SK-N-SH treated with all-trans-retinoic acid at 6 μM for 48 hours (cell line): ENCODE measurements around the gene DHX16.
"Not testable (repeated sequence)": the region's sequence is repeated elsewhere in the genome, so short reads cannot be mapped to it uniquely, and the experiment has no call there.

Source experiments
- ATAC-seq: fragments of 200-7000 bp; cut with Tn5 transposase; 3 replicates; pipeline ENCODE4 v1.9.1; 2020; ENCODE audit warnings: mild to moderate bottlenecking, moderate library complexity
- ARNTL ChIP-seq: fragments of 450-650 bp; formaldehyde crosslinking; IDR thresholded peaks from 2 replicates; pipeline ENCODE4 v1.5.0; 2020; ENCODE audit warnings: low read depth, mild to moderate bottlenecking, moderate library complexity, borderline replicate concordance
- BACH2 ChIP-seq: fragments of 250-450 bp; sonication (Bioruptor Pico); IDR thresholded peaks from 2 replicates; pipeline ENCODE4 v1.9.0; 2021; ENCODE audit warnings: mild to moderate bottlenecking, borderline replicate concordance
- CSDC2 ChIP-seq: fragments of 250-450 bp; sonication (Bioruptor Pico); IDR thresholded peaks from 2 replicates; pipeline ENCODE4 v1.5.0; 2020; ENCODE audit warnings: mild to moderate bottlenecking, moderate library complexity
- CSRNP3 ChIP-seq: fragments of 250-450 bp; sonication (Bioruptor Pico); IDR thresholded peaks from 2 replicates; pipeline ENCODE4 v1.5.1; 2021; ENCODE audit warnings: mild to moderate bottlenecking, moderate library complexity
- ISL1 ChIP-seq: fragments of 250-450 bp; sonication (Bioruptor Pico); IDR thresholded peaks from 2 replicates; pipeline ENCODE4 v2.1.2; 2022; ENCODE audit warnings: mild to moderate bottlenecking, moderate library complexity
- OSR1 ChIP-seq: fragments of 250-450 bp; sonication (Bioruptor Pico); IDR thresholded peaks from 2 replicates; pipeline ENCODE4 v1.8.0; 2022; ENCODE audit warnings: moderate library complexity, mild to moderate bottlenecking, inconsistent platforms
- PATZ1 ChIP-seq: fragments of 250-450 bp; sonication (Bioruptor Pico); IDR thresholded peaks from 2 replicates; pipeline ENCODE4 v1.8.0; 2020; ENCODE audit warnings: mild to moderate bottlenecking, moderate library complexity, borderline replicate concordance
- POU6F1 ChIP-seq: fragments of 250-450 bp; sonication (Bioruptor Pico); IDR thresholded peaks from 2 replicates; pipeline ENCODE4 v1.8.0; 2021; ENCODE audit warnings: low read depth, mild to moderate bottlenecking, moderate library complexity, borderline replicate concordance
- PPARA ChIP-seq: fragments of 250-450 bp; sonication (Bioruptor Pico); IDR thresholded peaks from 2 replicates; pipeline ENCODE4 v1.5.0; 2020; ENCODE audit warnings: mild to moderate bottlenecking, borderline replicate concordance
- SNAI2 ChIP-seq: fragments of 250-450 bp; sonication (Bioruptor Pico); IDR thresholded peaks from 2 replicates; pipeline ENCODE4 v1.5.0; 2020; ENCODE audit warnings: mild to moderate bottlenecking, moderate library complexity
- TOX ChIP-seq: fragments of 250-450 bp; sonication (Bioruptor Pico); IDR thresholded peaks from 2 replicates; pipeline ENCODE4 v1.8.0; 2021; ENCODE audit warnings: mild to moderate bottlenecking, moderate library complexity, borderline replicate concordance
- ZC3H10 ChIP-seq: fragments of 250-450 bp; sonication (Bioruptor Pico); IDR thresholded peaks from 2 replicates; pipeline ENCODE4 v1.5.1; 2021; ENCODE audit warnings: mild to moderate bottlenecking, moderate library complexity
- ZFP30 ChIP-seq: fragments of 450-650 bp; formaldehyde crosslinking; IDR thresholded peaks from 2 replicates; pipeline ENCODE4 v1.5.0; 2022; ENCODE audit warnings: mild to moderate bottlenecking, moderate library complexity
- ZNF565 ChIP-seq: fragments of 450-650 bp; formaldehyde crosslinking; conservative IDR thresholded peaks from 2 replicates; pipeline ENCODE4 v1.5.0; 2020; ENCODE audit warnings: low read depth, mild to moderate bottlenecking, moderate library complexity
- ZNF70 ChIP-seq: fragments of 450-650 bp; formaldehyde crosslinking; IDR thresholded peaks from 2 replicates; pipeline ENCODE4 v1.5.0; 2020; ENCODE audit warnings: mild to moderate bottlenecking, moderate library complexity
- TF ChIP-seq, protein P1 (sequence below): fragments of 250-450 bp; sonication (Bioruptor Pico); IDR thresholded peaks from 2 replicates; pipeline ENCODE4 v1.5.0; 2020; ENCODE audit warnings: mild to moderate bottlenecking, moderate library complexity
- TF ChIP-seq, protein P2 (sequence below): fragments of 250-450 bp; sonication (Bioruptor Pico); IDR thresholded peaks from 2 replicates; pipeline ENCODE4 v1.5.1; 2020; ENCODE audit warnings: low read depth, mild to moderate bottlenecking, moderate library complexity

DHX16 gene

GRCh38 chr6:30670760-30671527 lies 1.9 kb downstream of the DHX16 start:
- 0 out of 3 replicates have a peak, but pooled peaks have one; percentile 17 for ATAC-seq
- TF ChIP-seq CSDC2 (CRISPR knock-in tag) (no peak), PATZ1 (CRISPR knock-in tag) (no peak), ZNF70 (CRISPR knock-in tag) (no peak), TOX (CRISPR knock-in tag) (no peak), ZNF565 (CRISPR knock-in tag) (no peak), OSR1 (CRISPR knock-in tag) (no peak), SNAI2 (CRISPR knock-in tag) (no peak), POU6F1 (CRISPR knock-in tag) (no peak), PPARA (no peak), ZC3H10 (CRISPR knock-in tag) (no peak), ZFP30 (CRISPR knock-in tag) (no peak), ISL1 (CRISPR knock-in tag) (no peak), ARNTL (CRISPR knock-in tag) (no peak)
- TF ChIP-seq, protein P1, sequence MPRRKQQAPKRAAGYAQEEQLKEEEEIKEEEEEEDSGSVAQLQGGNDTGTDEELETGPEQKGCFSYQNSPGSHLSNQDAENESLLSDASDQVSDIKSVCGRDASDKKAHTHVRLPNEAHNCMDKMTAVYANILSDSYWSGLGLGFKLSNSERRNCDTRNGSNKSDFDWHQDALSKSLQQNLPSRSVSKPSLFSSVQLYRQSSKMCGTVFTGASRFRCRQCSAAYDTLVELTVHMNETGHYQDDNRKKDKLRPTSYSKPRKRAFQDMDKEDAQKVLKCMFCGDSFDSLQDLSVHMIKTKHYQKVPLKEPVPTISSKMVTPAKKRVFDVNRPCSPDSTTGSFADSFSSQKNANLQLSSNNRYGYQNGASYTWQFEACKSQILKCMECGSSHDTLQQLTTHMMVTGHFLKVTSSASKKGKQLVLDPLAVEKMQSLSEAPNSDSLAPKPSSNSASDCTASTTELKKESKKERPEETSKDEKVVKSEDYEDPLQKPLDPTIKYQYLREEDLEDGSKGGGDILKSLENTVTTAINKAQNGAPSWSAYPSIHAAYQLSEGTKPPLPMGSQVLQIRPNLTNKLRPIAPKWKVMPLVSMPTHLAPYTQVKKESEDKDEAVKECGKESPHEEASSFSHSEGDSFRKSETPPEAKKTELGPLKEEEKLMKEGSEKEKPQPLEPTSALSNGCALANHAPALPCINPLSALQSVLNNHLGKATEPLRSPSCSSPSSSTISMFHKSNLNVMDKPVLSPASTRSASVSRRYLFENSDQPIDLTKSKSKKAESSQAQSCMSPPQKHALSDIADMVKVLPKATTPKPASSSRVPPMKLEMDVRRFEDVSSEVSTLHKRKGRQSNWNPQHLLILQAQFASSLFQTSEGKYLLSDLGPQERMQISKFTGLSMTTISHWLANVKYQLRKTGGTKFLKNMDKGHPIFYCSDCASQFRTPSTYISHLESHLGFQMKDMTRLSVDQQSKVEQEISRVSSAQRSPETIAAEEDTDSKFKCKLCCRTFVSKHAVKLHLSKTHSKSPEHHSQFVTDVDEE (CRISPR knock-in tag), result no peak
- TF ChIP-seq, protein P2, sequence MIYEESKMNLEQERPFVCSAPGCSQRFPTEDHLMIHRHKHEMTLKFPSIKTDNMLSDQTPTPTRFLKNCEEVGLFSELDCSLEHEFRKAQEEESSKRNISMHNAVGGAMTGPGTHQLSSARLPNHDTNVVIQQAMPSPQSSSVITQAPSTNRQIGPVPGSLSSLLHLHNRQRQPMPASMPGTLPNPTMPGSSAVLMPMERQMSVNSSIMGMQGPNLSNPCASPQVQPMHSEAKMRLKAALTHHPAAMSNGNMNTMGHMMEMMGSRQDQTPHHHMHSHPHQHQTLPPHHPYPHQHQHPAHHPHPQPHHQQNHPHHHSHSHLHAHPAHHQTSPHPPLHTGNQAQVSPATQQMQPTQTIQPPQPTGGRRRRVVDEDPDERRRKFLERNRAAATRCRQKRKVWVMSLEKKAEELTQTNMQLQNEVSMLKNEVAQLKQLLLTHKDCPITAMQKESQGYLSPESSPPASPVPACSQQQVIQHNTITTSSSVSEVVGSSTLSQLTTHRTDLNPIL (CRISPR knock-in tag), result no peak

DNA sequence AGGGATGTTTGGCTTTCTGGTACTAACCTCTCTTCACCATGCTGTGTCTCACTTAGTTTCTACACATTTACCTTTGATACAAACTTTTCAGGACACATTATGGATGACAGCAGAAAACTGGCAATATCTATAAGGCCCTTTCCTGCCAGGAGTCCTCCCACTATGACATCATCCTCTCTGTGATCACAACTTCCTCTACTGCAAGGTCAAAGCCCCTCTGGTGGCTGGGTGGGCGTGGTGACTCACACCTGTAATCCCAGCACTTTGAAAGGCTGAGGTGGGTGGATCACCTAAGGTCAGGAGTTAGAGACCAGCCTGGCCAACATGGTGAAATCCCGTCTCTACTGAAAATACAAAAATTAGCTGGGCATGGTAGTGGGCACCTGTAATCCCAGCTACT lies 6.5 kb downstream of the DHX16 start:
- ATAC-seq, result not testable (repeated sequence)

- no peak for ATAC-seq
Observed at GRCh38 chr6:30664994-30665767, 7.6 kb downstream of the DHX16 start.

More at GRCh38 chr6:30664994-30665767, 7.6 kb downstream of the DHX16 start:
- TF ChIP-seq ARNTL (CRISPR knock-in tag) (no peak), ZNF70 (CRISPR knock-in tag) (no peak), BACH2 (CRISPR knock-in tag) (no peak), CSDC2 (CRISPR knock-in tag) (no peak), CSRNP3 (no peak)
- TF ChIP-seq, protein P1 (CRISPR knock-in tag), result no peak
- TF ChIP-seq, protein P2 (CRISPR knock-in tag), result no peak
